GM13976 (cell line): Measurements from ENCODE around the gene CACNG1.

Source experiments
- DNase-seq: peaks from one replicate; pipeline ENCODE4 v3.0.0; 2012; ENCODE audit warnings: low spot score
- in situ Hi-C: fragments of 300-500 bp; cut with MboI; formaldehyde crosslinking; loops from one replicate; pipeline ENCODE4 v1.12.0; 2022; ENCODE audit warnings: low sequenced_read_pairs, mixed read lengths, inconsistent platforms; ENCODE audit not compliant: unreplicated experiment
- TF ChIP-seq, protein P1 (sequence below): IDR thresholded peaks from 2 replicates; pipeline ENCODE4 v1.5.1; 2012; ENCODE audit warnings: borderline replicate concordance, mild to moderate bottlenecking; ENCODE audit not compliant: insufficient read depth; ENCODE audit errors: extremely low read depth, missing control alignments, control extremely low read depth

The CACNG1 gene

GRCh38 chr17:67071595-67071994 is 27.2 kb downstream of the CACNG1 start:
- in situ Hi-C loops: no loop called here
- no peak for DNase-seq
- TF ChIP-seq, protein P1, sequence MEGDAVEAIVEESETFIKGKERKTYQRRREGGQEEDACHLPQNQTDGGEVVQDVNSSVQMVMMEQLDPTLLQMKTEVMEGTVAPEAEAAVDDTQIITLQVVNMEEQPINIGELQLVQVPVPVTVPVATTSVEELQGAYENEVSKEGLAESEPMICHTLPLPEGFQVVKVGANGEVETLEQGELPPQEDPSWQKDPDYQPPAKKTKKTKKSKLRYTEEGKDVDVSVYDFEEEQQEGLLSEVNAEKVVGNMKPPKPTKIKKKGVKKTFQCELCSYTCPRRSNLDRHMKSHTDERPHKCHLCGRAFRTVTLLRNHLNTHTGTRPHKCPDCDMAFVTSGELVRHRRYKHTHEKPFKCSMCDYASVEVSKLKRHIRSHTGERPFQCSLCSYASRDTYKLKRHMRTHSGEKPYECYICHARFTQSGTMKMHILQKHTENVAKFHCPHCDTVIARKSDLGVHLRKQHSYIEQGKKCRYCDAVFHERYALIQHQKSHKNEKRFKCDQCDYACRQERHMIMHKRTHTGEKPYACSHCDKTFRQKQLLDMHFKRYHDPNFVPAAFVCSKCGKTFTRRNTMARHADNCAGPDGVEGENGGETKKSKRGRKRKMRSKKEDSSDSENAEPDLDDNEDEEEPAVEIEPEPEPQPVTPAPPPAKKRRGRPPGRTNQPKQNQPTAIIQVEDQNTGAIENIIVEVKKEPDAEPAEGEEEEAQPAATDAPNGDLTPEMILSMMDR: no peak

DNA sequence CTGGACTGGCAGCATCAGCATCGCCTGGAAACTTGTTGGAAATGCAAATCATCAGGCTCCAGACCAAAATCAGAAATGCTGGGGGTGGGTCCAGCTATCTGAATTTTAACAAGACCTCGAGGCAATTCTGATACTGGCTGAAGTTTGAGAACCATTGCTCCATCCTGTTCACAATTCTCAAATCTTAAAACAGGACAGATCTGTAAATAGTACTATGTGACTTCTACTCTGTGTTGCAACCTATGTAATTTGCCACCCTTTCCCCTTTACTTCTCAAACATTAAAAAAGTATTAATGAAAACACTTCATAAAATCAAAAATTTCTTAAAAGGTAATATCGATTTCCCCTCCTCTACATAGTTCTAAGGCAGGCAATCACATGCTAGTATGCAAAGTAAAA is 28.5 kb downstream of the CACNG1 start:
- DNase-seq: no peak
- in situ Hi-C loops: no loop called here
- TF ChIP-seq, protein P1: no peak

GRCh38 chr17:67074781-67075180 is 30.4 kb downstream of the CACNG1 start:
- DNase-seq: no peak
- TF ChIP-seq, protein P1: no peak
- in situ Hi-C loops: no loop called here

- DNase-seq: no peak
- in situ Hi-C loops: no loop called here
- TF ChIP-seq, protein P1: no peak
These were observed 31.9 kb downstream of the CACNG1 start for GRCh38 chr17:67076290-67076689.

- no peak for DNase-seq
- in situ Hi-C loops: no loop called here
- TF ChIP-seq, protein P1: no peak
These were observed 33.9 kb downstream of the CACNG1 start for GRCh38 chr17:67078292-67078691.

GRCh38 chr17:67079491-67079890 is 35.1 kb downstream of the CACNG1 start:
- TF ChIP-seq, protein P1: no peak
- in situ Hi-C loops: no loop called here
- DNase-seq: no peak

DNA sequence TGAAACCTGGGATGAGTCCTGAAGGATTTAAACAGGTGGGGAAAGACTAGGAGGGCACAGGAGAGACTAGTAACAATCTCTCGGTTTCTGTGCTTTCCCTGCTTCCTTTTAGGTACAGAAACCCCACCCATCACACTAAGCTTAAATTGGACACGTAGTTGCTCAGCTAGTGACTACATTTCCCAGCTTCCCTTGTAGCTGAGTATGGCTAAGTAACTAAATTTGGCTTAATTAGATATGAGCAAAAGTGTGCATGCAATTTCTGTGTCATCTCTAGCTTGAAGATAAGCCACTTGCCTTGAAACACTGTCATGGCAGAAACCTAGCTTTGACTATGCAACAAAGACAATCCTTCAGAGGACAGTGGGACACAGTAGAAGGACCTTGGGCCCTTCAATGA is 36.5 kb downstream of the CACNG1 start:
- in situ Hi-C loops: no loop called here
- TF ChIP-seq, protein P1: no peak
- DNase-seq: peak; percentile 28
